Measurements from ENCODE around the gene NCOA3.

DNA sequence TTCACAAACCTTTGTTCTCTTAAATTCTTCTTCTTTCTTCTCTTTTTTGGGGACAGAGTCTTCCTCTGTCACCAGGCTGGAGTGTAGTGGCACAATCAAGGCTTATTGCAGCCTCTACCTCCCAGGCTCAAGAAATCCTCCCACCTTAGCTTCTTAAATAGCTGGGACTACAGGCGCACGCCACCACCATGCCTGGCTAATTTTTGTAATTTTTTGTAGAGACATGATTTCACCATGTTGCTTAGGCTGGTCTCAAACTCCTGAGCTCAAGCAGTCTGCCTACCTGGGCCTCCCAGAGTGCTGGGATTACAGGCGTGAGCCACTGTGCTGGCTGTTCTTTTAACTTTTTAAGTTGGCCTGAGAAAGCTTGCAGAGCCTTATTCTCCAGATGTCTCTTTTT is 48.0 kb downstream of the NCOA3 start:
- TF ChIP-seq, protein P1, sequence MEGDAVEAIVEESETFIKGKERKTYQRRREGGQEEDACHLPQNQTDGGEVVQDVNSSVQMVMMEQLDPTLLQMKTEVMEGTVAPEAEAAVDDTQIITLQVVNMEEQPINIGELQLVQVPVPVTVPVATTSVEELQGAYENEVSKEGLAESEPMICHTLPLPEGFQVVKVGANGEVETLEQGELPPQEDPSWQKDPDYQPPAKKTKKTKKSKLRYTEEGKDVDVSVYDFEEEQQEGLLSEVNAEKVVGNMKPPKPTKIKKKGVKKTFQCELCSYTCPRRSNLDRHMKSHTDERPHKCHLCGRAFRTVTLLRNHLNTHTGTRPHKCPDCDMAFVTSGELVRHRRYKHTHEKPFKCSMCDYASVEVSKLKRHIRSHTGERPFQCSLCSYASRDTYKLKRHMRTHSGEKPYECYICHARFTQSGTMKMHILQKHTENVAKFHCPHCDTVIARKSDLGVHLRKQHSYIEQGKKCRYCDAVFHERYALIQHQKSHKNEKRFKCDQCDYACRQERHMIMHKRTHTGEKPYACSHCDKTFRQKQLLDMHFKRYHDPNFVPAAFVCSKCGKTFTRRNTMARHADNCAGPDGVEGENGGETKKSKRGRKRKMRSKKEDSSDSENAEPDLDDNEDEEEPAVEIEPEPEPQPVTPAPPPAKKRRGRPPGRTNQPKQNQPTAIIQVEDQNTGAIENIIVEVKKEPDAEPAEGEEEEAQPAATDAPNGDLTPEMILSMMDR (IDR thresholded peaks at IDR 0.05) = no peak
- TF ChIP-seq POLR2A (IDR thresholded peaks at IDR 0.05) = no peak

Measured in esophagus squamous epithelium (tissue), 4 donors.